Rectal smooth muscle tissue (tissue), 1 donor: ENCODE measurements around the gene BPIFB2.

Experiments used
- H3K27ac ChIP-seq: one replicate; pipeline ENCODE4 v1.7.0; 2013; ENCODE audit warnings: low read depth, low read length, inconsistent platforms
- H3K27me3 ChIP-seq: one replicate; pipeline ENCODE4 v1.7.0; 2013; ENCODE audit warnings: low read length; ENCODE audit not compliant: control insufficient read depth, insufficient read depth
- H3K36me3 ChIP-seq: one replicate; pipeline ENCODE4 v1.7.0; 2013; ENCODE audit warnings: low read length; ENCODE audit not compliant: control insufficient read depth, insufficient read depth
- H3K4me1 ChIP-seq: one replicate; pipeline ENCODE4 v1.7.0; 2013; ENCODE audit warnings: low read length; ENCODE audit not compliant: control insufficient read depth, insufficient read depth
- H3K4me3 ChIP-seq: one replicate; pipeline ENCODE4 v1.7.0; 2013; ENCODE audit warnings: low read length
- H3K9ac ChIP-seq: one replicate; pipeline ENCODE4 v1.7.0; 2013; ENCODE audit warnings: low read length

The BPIFB2 gene

GRCh38 chr20:33026072-33026778 lies 18.7 kb downstream of the BPIFB2 start:
- Histone ChIP-seq H3K27me3 (no peaks in the 10 kb centered on the region), H3K4me1 (no peaks in the 10 kb centered on the region), H3K4me3 (no peak overlapping the region), H3K27ac (no peak overlapping the region), H3K9ac (no peak overlapping the region), H3K36me3 (no peaks in the 10 kb centered on the region)

DNA sequence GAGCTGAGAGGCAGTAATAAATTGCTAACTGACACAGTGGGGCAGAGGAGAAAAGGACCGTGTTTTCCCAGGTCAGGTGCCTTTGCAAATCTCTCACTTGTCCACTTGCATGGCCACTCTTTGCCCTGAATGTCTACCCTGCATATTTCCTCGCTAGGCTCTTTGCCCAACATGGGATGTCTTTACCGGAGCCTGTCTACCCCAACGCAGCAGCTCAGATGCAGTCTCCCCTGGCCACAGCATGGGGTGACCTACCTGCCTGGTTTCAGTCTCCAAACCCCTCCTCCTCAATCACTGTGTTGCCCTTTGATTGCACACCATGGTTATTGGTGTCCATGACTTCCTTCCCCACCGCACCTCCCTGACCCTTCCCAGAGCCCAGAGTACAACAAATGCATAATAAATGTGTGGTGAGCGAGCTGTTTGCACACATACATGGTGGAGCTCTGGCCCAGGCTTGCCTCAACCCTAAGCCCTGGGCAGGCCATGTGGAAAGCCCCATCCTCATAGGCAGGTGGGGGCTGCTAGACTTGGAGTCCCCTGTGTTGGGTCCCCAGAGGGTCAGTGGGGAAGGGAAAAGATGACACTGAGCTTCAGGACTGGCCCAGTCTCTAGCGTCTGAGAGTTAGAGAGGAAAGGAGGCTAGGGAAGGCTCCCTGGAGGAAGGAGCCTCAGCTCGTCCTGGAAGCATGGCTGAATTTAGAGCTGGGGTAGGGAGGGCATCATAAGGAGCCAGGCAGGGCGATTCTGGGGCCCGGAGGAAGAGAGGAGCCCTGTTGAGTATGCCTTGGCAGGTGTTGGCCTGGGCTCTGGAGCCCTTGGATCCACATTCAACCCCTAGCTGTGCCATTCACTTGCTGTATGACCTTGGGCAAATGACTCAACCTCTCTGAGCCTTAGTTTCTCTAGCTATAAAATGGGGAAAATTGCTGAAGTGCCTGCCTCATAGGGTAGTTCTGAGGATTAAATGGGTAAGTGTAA lies 19.6 kb downstream of the BPIFB2 start:
- no peak overlapping the region for H3K9ac ChIP-seq
- no peak overlapping the region for H3K4me3 ChIP-seq
- no peaks in the 10 kb centered on the region for H3K4me1 ChIP-seq
- H3K27me3 ChIP-seq: no peaks in the 10 kb centered on the region
- H3K27ac ChIP-seq: no peak overlapping the region
- H3K36me3 ChIP-seq: no peaks in the 10 kb centered on the region

GRCh38 chr20:33027769-33028751 lies 20.6 kb downstream of the BPIFB2 start:
- Histone ChIP-seq H3K4me1 (no peaks in the 10 kb centered on the region), H3K4me3 (no peak overlapping the region), H3K36me3 (no peaks in the 10 kb centered on the region), H3K27me3 (no peaks in the 10 kb centered on the region), H3K9ac (no peak overlapping the region), H3K27ac (no peak overlapping the region)

GRCh38 chr20:33028875-33029274 lies 21.4 kb downstream of the BPIFB2 start:
- Histone ChIP-seq H3K36me3 (no peaks in the 10 kb centered on the region), H3K27me3 (no peaks in the 10 kb centered on the region)

DNA sequence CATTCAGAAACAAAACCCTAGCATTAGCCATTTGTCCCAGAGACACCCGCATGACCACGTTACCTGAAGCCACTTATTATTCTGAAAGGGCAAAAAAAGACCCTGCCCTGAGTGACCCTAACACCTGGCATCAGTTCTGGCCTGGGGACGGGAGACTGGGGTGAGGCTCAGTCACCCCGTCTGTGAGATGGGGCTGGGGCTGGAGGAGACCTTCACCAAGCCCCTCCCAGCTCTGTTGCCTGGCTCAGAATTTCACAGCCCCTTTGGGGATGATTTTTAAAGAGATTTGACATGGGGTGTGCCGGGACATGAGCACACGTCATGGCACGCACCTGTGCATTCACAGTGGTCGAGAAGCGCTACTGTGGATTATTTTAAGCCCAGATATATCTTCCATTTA lies 22.6 kb downstream of the BPIFB2 start:
- Histone ChIP-seq H3K27ac (no peak overlapping the region), H3K36me3 (no peaks in the 10 kb centered on the region), H3K27me3 (no peaks in the 10 kb centered on the region), H3K4me3 (no peak overlapping the region), H3K4me1 (no peaks in the 10 kb centered on the region), H3K9ac (no peak overlapping the region)

More at GRCh38 chr20:33028875-33029274, 21.4 kb downstream of the BPIFB2 start:
- Histone ChIP-seq H3K4me1 (no peaks in the 10 kb centered on the region), H3K9ac (no peak overlapping the region), H3K4me3 (no peak overlapping the region), H3K27ac (no peak overlapping the region)

DNA sequence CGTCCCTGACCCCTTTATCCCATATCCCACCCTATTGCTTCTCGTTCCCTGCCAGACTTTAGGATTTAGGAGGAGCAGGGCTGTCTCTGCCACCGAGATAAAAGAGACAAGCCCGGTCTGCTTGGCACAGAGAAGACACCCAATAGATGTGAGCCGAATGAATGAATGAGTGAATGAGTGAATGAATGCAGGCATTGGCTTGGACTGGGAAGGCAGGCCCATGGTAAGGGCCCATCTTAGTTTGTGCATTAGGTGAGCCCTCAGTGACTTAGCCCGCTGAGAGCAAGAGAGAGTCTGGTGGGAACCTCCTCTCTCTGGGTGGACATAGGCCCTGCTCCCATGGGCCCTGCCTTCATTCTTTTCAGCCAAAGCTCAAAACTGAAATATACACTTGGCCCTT lies 23.1 kb downstream of the BPIFB2 start:
- Histone ChIP-seq H3K9ac (no peak overlapping the region), H3K27ac (no peak overlapping the region), H3K36me3 (no peaks in the 10 kb centered on the region), H3K27me3 (no peaks in the 10 kb centered on the region), H3K4me1 (no peaks in the 10 kb centered on the region), H3K4me3 (no peak overlapping the region)

DNA sequence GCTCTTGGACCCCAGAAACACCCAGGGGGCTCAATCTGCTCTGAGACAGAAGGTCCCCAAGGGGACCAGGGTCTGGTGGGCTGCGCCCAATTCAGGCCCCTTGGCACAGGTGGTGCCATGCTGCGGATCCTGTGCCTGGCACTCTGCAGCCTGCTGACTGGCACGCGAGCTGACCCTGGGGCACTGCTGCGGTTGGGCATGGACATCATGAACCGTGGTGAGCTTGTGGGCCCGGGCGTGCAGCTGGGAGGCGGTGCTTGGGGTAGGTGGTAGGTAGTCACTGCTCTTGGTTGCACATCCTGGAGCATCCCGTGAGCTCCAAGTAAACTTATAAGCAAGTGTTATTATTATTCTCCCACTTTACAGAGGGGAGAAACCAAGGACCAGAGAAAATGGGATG lies 24.0 kb downstream of the BPIFB2 start, which contains the start of gene BPIFB6:
BPIFB6 (plus strand) TSS at position 118 of the 400 bp plus-strand sequence; CDS start at position 118, 0 bp downstream.
- Histone ChIP-seq H3K9ac (no peak within 1 kb of the TSS), H3K27me3 (no peaks in the 10 kb centered on the region), H3K27ac (no peak within 1 kb of the TSS), H3K4me3 (no peak within 1 kb of the TSS), H3K36me3 (no peaks in the 10 kb centered on the region), H3K4me1 (no peaks in the 10 kb centered on the region)

- Histone ChIP-seq H3K9ac (no peak overlapping the region), H3K27ac (no peak overlapping the region), H3K4me1 (no peaks in the 10 kb centered on the region), H3K36me3 (no peaks in the 10 kb centered on the region), H3K4me3 (no peak overlapping the region), H3K27me3 (no peaks in the 10 kb centered on the region)
These were observed 25.1 kb downstream of the BPIFB2 start for GRCh38 chr20:33032555-33032954.

GRCh38 chr20:33033381-33033780 lies 25.9 kb downstream of the BPIFB2 start:
- no peak overlapping the region for H3K27ac ChIP-seq
- H3K9ac ChIP-seq: no peak overlapping the region
- no peaks in the 10 kb centered on the region for H3K27me3 ChIP-seq
- H3K4me1 ChIP-seq: no peaks in the 10 kb centered on the region
- no peaks in the 10 kb centered on the region for H3K36me3 ChIP-seq
- H3K4me3 ChIP-seq: no peak overlapping the region

DNA sequence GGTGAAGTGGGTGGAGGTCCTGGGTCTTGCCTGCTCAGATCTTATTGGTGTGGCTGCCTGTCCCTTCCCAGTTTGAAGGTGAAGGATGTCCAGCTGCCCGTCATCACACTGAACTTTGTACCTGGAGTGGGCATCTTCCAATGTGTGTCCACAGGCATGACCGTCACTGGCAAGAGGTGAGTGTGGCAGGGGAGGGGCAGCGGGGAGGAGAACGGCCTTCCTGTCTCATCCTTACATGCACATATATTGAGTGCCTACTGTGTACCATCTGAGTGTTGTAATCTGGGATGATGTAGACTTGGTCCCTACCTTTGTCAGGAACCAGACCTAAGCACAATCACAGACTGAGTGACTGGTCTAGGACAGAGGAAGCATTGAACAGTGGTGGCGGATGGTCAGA lies 26.6 kb downstream of the BPIFB2 start:
- Histone ChIP-seq H3K9ac (no peak overlapping the region), H3K27me3 (no peaks in the 10 kb centered on the region), H3K4me3 (no peak overlapping the region), H3K36me3 (no peaks in the 10 kb centered on the region), H3K4me1 (no peaks in the 10 kb centered on the region), H3K27ac (no peak overlapping the region)

DNA sequence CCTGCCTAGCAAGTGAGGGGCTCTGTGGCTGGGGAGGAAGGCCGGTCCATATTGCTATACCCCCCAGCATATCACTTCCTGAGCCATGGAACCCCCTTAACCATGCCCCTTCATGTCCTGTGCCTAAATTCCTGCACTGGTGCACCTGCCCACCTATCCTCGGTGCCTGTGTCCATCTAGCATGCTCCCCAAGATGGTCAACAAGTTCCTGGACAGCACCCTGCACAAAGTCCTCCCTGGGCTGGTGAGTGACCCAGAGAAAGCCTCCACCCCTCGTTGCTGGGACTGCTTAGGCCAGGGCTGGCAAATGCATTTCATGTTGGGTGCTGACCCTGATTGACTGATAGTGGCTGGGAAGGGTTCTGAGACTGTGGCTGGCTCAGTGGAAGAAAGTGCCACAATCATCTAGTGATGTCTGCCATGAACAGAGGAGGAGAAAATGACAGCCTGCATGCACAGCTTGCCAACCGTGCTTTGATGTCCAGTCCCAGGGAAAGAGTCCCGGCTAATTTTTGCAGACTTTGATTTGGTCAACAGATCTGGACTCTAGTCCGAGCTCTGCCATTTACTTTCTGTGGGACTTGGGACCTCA lies 27.5 kb downstream of the BPIFB2 start:
- Histone ChIP-seq H3K4me3 (no peak overlapping the region), H3K36me3 (no peaks in the 10 kb centered on the region), H3K27me3 (no peaks in the 10 kb centered on the region), H3K9ac (no peak overlapping the region), H3K27ac (no peak overlapping the region), H3K4me1 (no peaks in the 10 kb centered on the region)
